HL-60 (cell line): Measurements from ENCODE around the gene MXD3.

ENCODE experiments used
- DNase-seq, 2 experiments: peaks; one replicate each; pipeline ENCODE4 v3.0.0-alpha.2; 2010 to 2020; ENCODE audit warnings: low read depth in 1 of 2, low spot score in 1 of 2
- H3K27ac ChIP-seq: fragments of 250-450 bp; sonication (Bioruptor Pico); replicated peaks from 2 replicates; pipeline ENCODE4 v1.5.1; 2020; ENCODE audit warnings: mild to moderate bottlenecking, moderate library complexity
- H3K27me3 ChIP-seq: fragments of 250-450 bp; sonication (Bioruptor Pico); 2 replicates; pipeline ENCODE4 v1.5.1; 2021; ENCODE audit warnings: mild to moderate bottlenecking, moderate library complexity; ENCODE audit not compliant: insufficient read depth, poor library complexity, severe bottlenecking
- H3K4me3 ChIP-seq: replicated peaks from 2 replicates; pipeline ENCODE4 v1.5.1; 2011; ENCODE audit warnings: mild to moderate bottlenecking, control low read depth, low read length; ENCODE audit not compliant: insufficient read depth
- GABPA ChIP-seq: IDR thresholded peaks from 2 replicates; pipeline ENCODE4 v1.6.1; 2012; ENCODE audit warnings: low read depth
- POLR2AphosphoS5 ChIP-seq: IDR thresholded peaks from 2 replicates; pipeline ENCODE4 v1.6.1; 2012; ENCODE audit warnings: low read depth
- SPI1 ChIP-seq: IDR thresholded peaks from 2 replicates; pipeline ENCODE4 v1.6.1; 2012; ENCODE audit warnings: low read depth, mild to moderate bottlenecking, borderline replicate concordance
- TF ChIP-seq, protein P1 (sequence below): IDR thresholded peaks from one replicate; pipeline ENCODE4 v1.5.1; 2011; ENCODE audit warnings: low read length, control low read depth, inconsistent platforms; ENCODE audit not compliant: insufficient read depth
- TF ChIP-seq, protein P2 (sequence below): IDR thresholded peaks from 2 replicates; pipeline ENCODE4 v1.6.1; 2012; ENCODE audit warnings: low read depth; ENCODE audit not compliant: insufficient replicate concordance

MXD3 gene

GRCh38 chr5:177334781-177335700, 23.3 kb upstream of the MXD3 start:
- H3K4me3 ChIP-seq, result no peak overlapping the region
- no peak overlapping the region for H3K27ac ChIP-seq
- no peak for DNase-seq
- H3K27me3 ChIP-seq, result no peaks in the 10 kb centered on the region
- TF ChIP-seq POLR2AphosphoS5, result no peak
- no peak for TF ChIP-seq GABPA
- TF ChIP-seq, protein P1, sequence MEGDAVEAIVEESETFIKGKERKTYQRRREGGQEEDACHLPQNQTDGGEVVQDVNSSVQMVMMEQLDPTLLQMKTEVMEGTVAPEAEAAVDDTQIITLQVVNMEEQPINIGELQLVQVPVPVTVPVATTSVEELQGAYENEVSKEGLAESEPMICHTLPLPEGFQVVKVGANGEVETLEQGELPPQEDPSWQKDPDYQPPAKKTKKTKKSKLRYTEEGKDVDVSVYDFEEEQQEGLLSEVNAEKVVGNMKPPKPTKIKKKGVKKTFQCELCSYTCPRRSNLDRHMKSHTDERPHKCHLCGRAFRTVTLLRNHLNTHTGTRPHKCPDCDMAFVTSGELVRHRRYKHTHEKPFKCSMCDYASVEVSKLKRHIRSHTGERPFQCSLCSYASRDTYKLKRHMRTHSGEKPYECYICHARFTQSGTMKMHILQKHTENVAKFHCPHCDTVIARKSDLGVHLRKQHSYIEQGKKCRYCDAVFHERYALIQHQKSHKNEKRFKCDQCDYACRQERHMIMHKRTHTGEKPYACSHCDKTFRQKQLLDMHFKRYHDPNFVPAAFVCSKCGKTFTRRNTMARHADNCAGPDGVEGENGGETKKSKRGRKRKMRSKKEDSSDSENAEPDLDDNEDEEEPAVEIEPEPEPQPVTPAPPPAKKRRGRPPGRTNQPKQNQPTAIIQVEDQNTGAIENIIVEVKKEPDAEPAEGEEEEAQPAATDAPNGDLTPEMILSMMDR, result no peak
- no peak for TF ChIP-seq SPI1
- TF ChIP-seq, protein P2, sequence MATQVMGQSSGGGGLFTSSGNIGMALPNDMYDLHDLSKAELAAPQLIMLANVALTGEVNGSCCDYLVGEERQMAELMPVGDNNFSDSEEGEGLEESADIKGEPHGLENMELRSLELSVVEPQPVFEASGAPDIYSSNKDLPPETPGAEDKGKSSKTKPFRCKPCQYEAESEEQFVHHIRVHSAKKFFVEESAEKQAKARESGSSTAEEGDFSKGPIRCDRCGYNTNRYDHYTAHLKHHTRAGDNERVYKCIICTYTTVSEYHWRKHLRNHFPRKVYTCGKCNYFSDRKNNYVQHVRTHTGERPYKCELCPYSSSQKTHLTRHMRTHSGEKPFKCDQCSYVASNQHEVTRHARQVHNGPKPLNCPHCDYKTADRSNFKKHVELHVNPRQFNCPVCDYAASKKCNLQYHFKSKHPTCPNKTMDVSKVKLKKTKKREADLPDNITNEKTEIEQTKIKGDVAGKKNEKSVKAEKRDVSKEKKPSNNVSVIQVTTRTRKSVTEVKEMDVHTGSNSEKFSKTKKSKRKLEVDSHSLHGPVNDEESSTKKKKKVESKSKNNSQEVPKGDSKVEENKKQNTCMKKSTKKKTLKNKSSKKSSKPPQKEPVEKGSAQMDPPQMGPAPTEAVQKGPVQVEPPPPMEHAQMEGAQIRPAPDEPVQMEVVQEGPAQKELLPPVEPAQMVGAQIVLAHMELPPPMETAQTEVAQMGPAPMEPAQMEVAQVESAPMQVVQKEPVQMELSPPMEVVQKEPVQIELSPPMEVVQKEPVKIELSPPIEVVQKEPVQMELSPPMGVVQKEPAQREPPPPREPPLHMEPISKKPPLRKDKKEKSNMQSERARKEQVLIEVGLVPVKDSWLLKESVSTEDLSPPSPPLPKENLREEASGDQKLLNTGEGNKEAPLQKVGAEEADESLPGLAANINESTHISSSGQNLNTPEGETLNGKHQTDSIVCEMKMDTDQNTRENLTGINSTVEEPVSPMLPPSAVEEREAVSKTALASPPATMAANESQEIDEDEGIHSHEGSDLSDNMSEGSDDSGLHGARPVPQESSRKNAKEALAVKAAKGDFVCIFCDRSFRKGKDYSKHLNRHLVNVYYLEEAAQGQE, result no peak

- no peak overlapping the region for H3K27ac ChIP-seq
- H3K27me3 ChIP-seq, result no peaks in the 10 kb centered on the region
- no peak overlapping the region for H3K4me3 ChIP-seq
- DNase-seq, result no peak
- TF ChIP-seq POLR2AphosphoS5 (no peak), SPI1 (no peak), GABPA (no peak)
- TF ChIP-seq, protein P2, result no peak
- TF ChIP-seq, protein P1, result no peak
Observed at GRCh38 chr5:177334155-177334551, 22.5 kb upstream of the MXD3 start.

- Histone ChIP-seq H3K4me3 (no peak overlapping the region), H3K27me3 (no peaks in the 10 kb centered on the region), H3K27ac (no peak overlapping the region)
- no peak for TF ChIP-seq SPI1
- TF ChIP-seq, protein P1, result no peak
- no peak for TF ChIP-seq GABPA
- TF ChIP-seq, protein P2, result no peak
- TF ChIP-seq POLR2AphosphoS5, result no peak
- DNase-seq, result no peak
Observed at GRCh38 chr5:177333420-177334154, 21.9 kb upstream of the MXD3 start.
